ENCODE measurements around the gene GFPT1.

Gene GFPT1

GRCh38 chr2:69316550-69316949 lies 70.5 kb downstream of the GFPT1 start:
- DNase-seq (ENCODE audit: low read depth, low spot score): no peak

GRCh38 chr2:69315160-69315761 lies 71.8 kb downstream of the GFPT1 start:
- no peak for DNase-seq (ENCODE audit: low read depth, low spot score)

GRCh38 chr2:69311024-69311416 lies 76.0 kb downstream of the GFPT1 start:
- DNase-seq (ENCODE audit: low read depth, low spot score): no peak

- no peak for DNase-seq (ENCODE audit: low read depth, low spot score)
These were observed 76.7 kb downstream of the GFPT1 start for GRCh38 chr2:69310111-69311023.

GRCh38 chr2:69309351-69310110 lies 77.5 kb downstream of the GFPT1 start:
- peak; percentile 38 for DNase-seq (ENCODE audit: low read depth, low spot score)

- no peak for DNase-seq (ENCODE audit: low read depth, low spot score)
These were observed 78.7 kb downstream of the GFPT1 start for GRCh38 chr2:69308338-69308737.

- no peak for DNase-seq (ENCODE audit: low read depth, low spot score)
These were observed 79.4 kb downstream of the GFPT1 start for GRCh38 chr2:69307579-69308064.

GRCh38 chr2:69306822-69307578 lies 80.0 kb downstream of the GFPT1 start:
- DNase-seq (ENCODE audit: low read depth, low spot score): peak; percentile 94

- DNase-seq (ENCODE audit: low read depth, low spot score): peak; percentile 44
These were observed 80.6 kb downstream of the GFPT1 start for GRCh38 chr2:69306393-69306821.

GRCh38 chr2:69305712-69306392 lies 81.2 kb downstream of the GFPT1 start:
- peak; percentile 26 for DNase-seq (ENCODE audit: low read depth, low spot score)

GRCh38 chr2:69305166-69305565 lies 81.9 kb downstream of the GFPT1 start:
- no peak for DNase-seq (ENCODE audit: low read depth, low spot score)

GRCh38 chr2:69304656-69305055 lies 82.4 kb downstream of the GFPT1 start:
- no peak for DNase-seq (ENCODE audit: low read depth, low spot score)

- no peak for DNase-seq (ENCODE audit: low read depth, low spot score)
These were observed 86.4 kb downstream of the GFPT1 start for GRCh38 chr2:69300650-69301049.

GRCh38 chr2:69299772-69300516 lies 87.1 kb downstream of the GFPT1 start:
- DNase-seq (ENCODE audit: low read depth, low spot score): no peak

GRCh38 chr2:69298862-69299261 lies 88.2 kb downstream of the GFPT1 start:
- peak; percentile 38 for DNase-seq (ENCODE audit: low read depth, low spot score)

GRCh38 chr2:69298261-69298660 lies 88.8 kb downstream of the GFPT1 start:
- peak; percentile 84 for DNase-seq (ENCODE audit: low read depth, low spot score)

GRCh38 chr2:69297216-69297615 lies 89.8 kb downstream of the GFPT1 start:
- no peak for DNase-seq (ENCODE audit: low read depth, low spot score)

- DNase-seq (ENCODE audit: low read depth, low spot score): no peak
These were observed 90.6 kb downstream of the GFPT1 start for GRCh38 chr2:69296421-69296820.

- no peak for DNase-seq (ENCODE audit: low read depth, low spot score)
These were observed 94.8 kb downstream of the GFPT1 start for GRCh38 chr2:69292256-69292655.

GRCh38 chr2:69291721-69292120 lies 95.3 kb downstream of the GFPT1 start:
- no peak for DNase-seq (ENCODE audit: low read depth, low spot score)

All from astrocyte of the hippocampus (primary cell).